ENCODE data around the gene VGLL2.

DNA sequence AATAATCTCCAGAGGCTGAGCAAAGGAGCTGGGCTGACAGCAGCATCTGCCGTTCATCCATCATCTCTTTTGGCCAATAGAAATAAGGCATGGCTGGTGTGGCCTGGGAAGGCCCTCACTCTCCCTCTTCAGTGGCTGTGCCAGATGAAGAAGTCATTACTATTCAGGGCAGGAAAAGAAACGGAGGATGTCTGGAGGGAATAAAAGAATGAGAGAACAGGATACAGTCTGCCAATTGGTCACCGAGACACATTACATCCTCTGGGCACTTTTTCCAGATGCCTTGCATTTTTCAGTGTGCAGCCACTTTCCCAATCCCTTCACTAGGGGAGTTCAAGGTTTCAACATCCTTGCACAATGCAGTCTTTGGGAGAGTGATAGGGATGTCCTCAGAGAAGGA is 32.2 kb upstream of the VGLL2 start:
- TF ChIP-seq, protein P1, sequence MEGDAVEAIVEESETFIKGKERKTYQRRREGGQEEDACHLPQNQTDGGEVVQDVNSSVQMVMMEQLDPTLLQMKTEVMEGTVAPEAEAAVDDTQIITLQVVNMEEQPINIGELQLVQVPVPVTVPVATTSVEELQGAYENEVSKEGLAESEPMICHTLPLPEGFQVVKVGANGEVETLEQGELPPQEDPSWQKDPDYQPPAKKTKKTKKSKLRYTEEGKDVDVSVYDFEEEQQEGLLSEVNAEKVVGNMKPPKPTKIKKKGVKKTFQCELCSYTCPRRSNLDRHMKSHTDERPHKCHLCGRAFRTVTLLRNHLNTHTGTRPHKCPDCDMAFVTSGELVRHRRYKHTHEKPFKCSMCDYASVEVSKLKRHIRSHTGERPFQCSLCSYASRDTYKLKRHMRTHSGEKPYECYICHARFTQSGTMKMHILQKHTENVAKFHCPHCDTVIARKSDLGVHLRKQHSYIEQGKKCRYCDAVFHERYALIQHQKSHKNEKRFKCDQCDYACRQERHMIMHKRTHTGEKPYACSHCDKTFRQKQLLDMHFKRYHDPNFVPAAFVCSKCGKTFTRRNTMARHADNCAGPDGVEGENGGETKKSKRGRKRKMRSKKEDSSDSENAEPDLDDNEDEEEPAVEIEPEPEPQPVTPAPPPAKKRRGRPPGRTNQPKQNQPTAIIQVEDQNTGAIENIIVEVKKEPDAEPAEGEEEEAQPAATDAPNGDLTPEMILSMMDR (IDR thresholded peaks at IDR 0.05; ENCODE audit: extremely low read depth in 1 of 2, insufficient read depth in 1 of 2, low read depth in 1 of 2, low read length in 2 of 2): no peak
- no peak for TF ChIP-seq POLR2AphosphoS5 (IDR thresholded peaks at IDR 0.05; ENCODE audit: insufficient read depth, low read depth, low read length)
- TF ChIP-seq, protein P2, sequence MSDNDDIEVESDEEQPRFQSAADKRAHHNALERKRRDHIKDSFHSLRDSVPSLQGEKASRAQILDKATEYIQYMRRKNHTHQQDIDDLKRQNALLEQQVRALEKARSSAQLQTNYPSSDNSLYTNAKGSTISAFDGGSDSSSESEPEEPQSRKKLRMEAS (IDR thresholded peaks at IDR 0.05; ENCODE audit: insufficient read depth, insufficient read length): no peak
- TF ChIP-seq JUN (IDR thresholded peaks at IDR 0.05; ENCODE audit: borderline replicate concordance, insufficient read depth, insufficient read length, low read depth): no peak
- no peak for TF ChIP-seq POLR2A (IDR thresholded peaks at IDR 0.05; ENCODE audit: low read depth, low read length)
- TF ChIP-seq EZH2 (IDR thresholded peaks at IDR 0.05; ENCODE audit: borderline replicate concordance, low read depth, low read length, severe bottlenecking): no peak
- no peak for TF ChIP-seq FOS (IDR thresholded peaks at IDR 0.05; ENCODE audit: borderline replicate concordance, insufficient read depth, low read length)
- TF ChIP-seq MYC (IDR thresholded peaks at IDR 0.05; ENCODE audit: low read depth, low read length): no peak
